ENCODE results near the gene NAT16.
A peak's percentile ranks its signal among the peaks of the same experiment; 100 is the strongest.

NAT16 gene

GRCh38 chr7:101140339-101140699 is 39.8 kb downstream of the NAT16 start:
- Histone ChIP-seq H2AFZ (ENCODE audit: low read depth) (no peak overlapping the region), H3K4me1 (ENCODE audit: low read depth, poor library complexity, severe bottlenecking) (peaks cover 10% of the 10 kb centered on the region), H3K36me3 (ENCODE audit: insufficient read depth) (no peaks in the 10 kb centered on the region), H4K20me1 (ENCODE audit: insufficient read depth) (no peaks in the 10 kb centered on the region), H3K4me2 (no peak overlapping the region), H3K9ac (no peak overlapping the region), H3K27ac (no peak overlapping the region), H3K4me3 (IDR thresholded peaks at IDR 0.05; ENCODE audit: insufficient read depth, low read depth, low read length) (no peak overlapping the region), H3K27me3 (ENCODE audit: insufficient read depth, low read depth) (peaks cover 76% of the 10 kb centered on the region), H3K79me2 (ENCODE audit: insufficient read depth, low read depth) (no peaks in the 10 kb centered on the region)
- no peak for TF ChIP-seq CTCF (conservative IDR thresholded peaks at IDR 0.05; ENCODE audit: low read depth, low read length)

- no peaks in the 10 kb centered on the region for H3K79me2 ChIP-seq (ENCODE audit: insufficient read depth, low read depth)
- no peak overlapping the region for H3K27ac ChIP-seq
- H2AFZ ChIP-seq (ENCODE audit: low read depth) = no peak overlapping the region
These were observed 41.8 kb downstream of the NAT16 start for GRCh38 chr7:101138213-101138870.

GRCh38 chr7:101137651-101138212 is 42.4 kb downstream of the NAT16 start:
- Histone ChIP-seq H3K79me2 (ENCODE audit: insufficient read depth, low read depth) (no peaks in the 10 kb centered on the region), H3K4me3 (IDR thresholded peaks at IDR 0.05; ENCODE audit: insufficient read depth, low read depth, low read length) (no peak overlapping the region), H3K9ac (no peak overlapping the region), H3K36me3 (ENCODE audit: insufficient read depth) (no peaks in the 10 kb centered on the region), H2AFZ (ENCODE audit: low read depth) (no peak overlapping the region), H3K27me3 (ENCODE audit: insufficient read depth, low read depth) (peaks cover 88% of the 10 kb centered on the region), H3K4me2 (no peak overlapping the region), H4K20me1 (ENCODE audit: insufficient read depth) (no peaks in the 10 kb centered on the region), H3K4me1 (ENCODE audit: low read depth, poor library complexity, severe bottlenecking) (peaks cover 4% of the 10 kb centered on the region), H3K27ac (no peak overlapping the region)
- TF ChIP-seq CTCF (conservative IDR thresholded peaks at IDR 0.05; ENCODE audit: low read depth, low read length) = no peak

More at GRCh38 chr7:101138213-101138870, 41.8 kb downstream of the NAT16 start:
- Histone ChIP-seq H3K4me3 (IDR thresholded peaks at IDR 0.05; ENCODE audit: insufficient read depth, low read depth, low read length) (no peak overlapping the region), H3K4me1 (ENCODE audit: low read depth, poor library complexity, severe bottlenecking) (peaks cover 4% of the 10 kb centered on the region), H3K4me2 (no peak overlapping the region; the same call in 1 of the 2 replicates), H3K27me3 (ENCODE audit: insufficient read depth, low read depth) (peaks cover 87% of the 10 kb centered on the region), H4K20me1 (ENCODE audit: insufficient read depth) (no peaks in the 10 kb centered on the region), H3K9ac (no peak overlapping the region), H3K36me3 (ENCODE audit: insufficient read depth) (no peaks in the 10 kb centered on the region)
- TF ChIP-seq CTCF (conservative IDR thresholded peaks at IDR 0.05; ENCODE audit: low read depth, low read length) = peak; percentile 85

DNA sequence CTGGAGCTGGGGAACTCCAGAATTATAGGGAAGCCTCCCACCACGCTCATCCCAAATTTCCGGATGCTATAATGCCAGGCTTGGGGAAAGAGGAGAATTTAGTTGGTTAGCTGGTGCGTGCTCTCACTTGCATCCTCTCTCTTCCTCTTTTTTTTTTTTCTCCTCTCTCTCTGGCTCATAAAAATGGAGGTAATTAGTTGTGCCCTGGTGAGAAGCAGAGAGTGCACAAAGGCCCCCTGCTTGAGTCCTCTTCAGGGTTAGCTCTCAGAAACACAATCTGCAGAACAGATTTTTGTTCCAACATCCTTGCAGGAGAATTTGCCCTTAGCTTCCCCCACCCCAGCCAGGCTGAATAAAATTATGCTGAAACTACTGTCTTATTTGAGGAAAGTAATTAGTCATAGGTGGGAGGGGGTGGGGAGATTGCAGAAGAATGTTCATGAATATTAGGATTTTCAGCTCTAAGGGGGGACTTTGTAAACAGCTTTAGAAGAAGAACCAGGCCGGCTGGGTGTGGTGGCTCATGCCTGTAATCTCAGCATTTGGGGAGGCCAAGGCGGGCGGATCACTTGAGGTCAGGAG is 45.6 kb downstream of the NAT16 start:
- H3K4me2 ChIP-seq = no peak overlapping the region
- H3K36me3 ChIP-seq (ENCODE audit: insufficient read depth) = no peaks in the 10 kb centered on the region
- H3K27ac ChIP-seq = no peak overlapping the region
- no peaks in the 10 kb centered on the region for H3K79me2 ChIP-seq (ENCODE audit: insufficient read depth, low read depth)
- no peak overlapping the region for H2AFZ ChIP-seq (ENCODE audit: low read depth)
- no peaks in the 10 kb centered on the region for H4K20me1 ChIP-seq (ENCODE audit: insufficient read depth)
- peaks cover 4% of the 10 kb centered on the region for H3K4me1 ChIP-seq (ENCODE audit: low read depth, poor library complexity, severe bottlenecking)
- H3K4me3 ChIP-seq (IDR thresholded peaks at IDR 0.05; ENCODE audit: insufficient read depth, low read depth, low read length) = no peak overlapping the region
- TF ChIP-seq CTCF (conservative IDR thresholded peaks at IDR 0.05; ENCODE audit: low read depth, low read length) = no peak
- H3K9ac ChIP-seq = no peak overlapping the region
- peaks cover 91% of the 10 kb centered on the region for H3K27me3 ChIP-seq (ENCODE audit: insufficient read depth, low read depth)
